NCI-H82 treated with DMSO at 0.1 percent for 48 hours (cell line): ENCODE measurements around the gene FGFRL1.
"Not testable (repeated sequence)": the region's sequence is repeated elsewhere in the genome, so short reads cannot be mapped to it uniquely, and the experiment has no call there.

Experiments used
- DNase-seq: peaks from one replicate; lab custom pipeline; 2025; ENCODE audit not compliant: unreplicated experiment; lab: John Stamatoyannopoulos, UW

Gene FGFRL1

DNA sequence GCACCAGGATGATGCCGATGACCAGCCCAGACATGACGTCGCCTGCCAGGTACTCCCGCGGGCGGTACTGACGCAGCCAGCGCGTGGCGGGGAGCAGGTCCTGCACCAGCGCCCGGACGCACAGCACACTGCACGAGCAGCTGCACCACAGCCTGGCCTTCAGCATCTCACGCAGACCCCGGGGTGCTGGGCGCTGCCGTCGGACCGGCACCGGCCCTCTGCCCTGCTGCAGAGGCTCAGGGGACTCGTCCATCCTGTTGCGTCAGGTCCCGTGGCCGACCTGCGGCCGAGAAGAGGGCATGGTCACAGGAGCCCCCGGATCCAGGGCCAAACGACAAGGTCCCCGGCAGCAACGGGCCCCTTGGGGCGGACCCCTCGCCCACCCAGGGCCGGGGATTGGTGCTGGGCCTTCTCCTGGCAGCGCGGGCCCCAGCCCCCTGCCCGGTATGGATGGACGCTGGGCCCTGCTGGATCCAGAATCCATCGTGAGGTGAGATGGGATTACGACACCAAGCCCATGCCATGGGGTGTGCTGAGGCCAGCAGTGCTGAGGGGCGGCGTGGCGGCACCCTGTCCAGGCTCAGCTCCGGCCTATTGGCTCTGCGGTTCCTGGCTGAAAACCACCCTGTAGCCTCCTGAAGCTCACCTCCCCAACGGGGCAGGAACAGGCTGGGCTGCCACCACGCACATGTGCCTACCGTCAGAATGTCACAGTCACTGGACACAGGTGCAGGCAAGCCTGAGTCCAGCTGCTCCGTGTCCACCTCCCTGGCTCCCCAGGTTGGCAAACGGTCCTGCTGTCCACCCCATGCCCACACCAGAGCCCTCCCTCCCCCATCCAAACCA is 19.8 kb upstream of the FGFRL1 start:
- DNase-seq: no peak

DNA sequence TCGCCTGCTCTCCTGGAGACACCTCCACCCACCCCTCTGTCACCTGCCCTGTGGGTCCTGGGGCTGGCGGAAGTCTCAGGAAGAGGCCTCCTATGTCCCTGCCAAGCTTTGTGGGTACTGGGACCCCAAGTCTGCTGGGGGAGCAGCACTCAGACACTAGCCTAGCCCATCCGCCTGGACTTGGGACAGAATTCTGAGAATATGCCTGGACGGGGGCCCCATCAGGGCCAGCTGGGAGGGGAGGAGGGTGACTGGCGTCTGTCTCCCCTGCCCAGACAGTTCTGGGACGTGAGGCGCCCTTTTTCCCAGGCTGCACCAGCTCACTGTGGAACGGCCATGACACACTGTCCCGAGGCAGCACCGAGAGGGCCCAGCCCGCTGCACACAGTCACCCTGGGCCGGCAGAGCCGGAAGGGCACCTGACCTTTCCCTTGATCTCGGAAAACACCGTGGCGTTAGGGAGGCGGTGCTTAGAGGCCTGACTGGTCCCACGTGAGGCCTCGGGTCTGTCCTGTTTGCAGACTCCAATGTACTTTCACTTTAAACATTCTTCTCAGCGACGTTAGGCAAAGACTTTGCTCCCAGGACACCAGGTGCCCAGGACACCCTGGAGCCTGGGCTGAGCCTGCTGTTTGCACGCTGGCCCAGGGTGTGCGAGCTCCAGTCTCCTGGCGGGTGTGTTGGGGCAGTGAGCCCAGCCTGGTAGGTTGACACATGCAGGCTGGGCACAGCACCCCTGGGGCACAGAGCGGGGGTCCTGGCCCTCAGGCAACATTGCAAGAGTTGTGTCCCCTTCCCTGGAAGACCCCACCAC is 18.9 kb upstream of the FGFRL1 start:
- DNase-seq: no peak

DNA sequence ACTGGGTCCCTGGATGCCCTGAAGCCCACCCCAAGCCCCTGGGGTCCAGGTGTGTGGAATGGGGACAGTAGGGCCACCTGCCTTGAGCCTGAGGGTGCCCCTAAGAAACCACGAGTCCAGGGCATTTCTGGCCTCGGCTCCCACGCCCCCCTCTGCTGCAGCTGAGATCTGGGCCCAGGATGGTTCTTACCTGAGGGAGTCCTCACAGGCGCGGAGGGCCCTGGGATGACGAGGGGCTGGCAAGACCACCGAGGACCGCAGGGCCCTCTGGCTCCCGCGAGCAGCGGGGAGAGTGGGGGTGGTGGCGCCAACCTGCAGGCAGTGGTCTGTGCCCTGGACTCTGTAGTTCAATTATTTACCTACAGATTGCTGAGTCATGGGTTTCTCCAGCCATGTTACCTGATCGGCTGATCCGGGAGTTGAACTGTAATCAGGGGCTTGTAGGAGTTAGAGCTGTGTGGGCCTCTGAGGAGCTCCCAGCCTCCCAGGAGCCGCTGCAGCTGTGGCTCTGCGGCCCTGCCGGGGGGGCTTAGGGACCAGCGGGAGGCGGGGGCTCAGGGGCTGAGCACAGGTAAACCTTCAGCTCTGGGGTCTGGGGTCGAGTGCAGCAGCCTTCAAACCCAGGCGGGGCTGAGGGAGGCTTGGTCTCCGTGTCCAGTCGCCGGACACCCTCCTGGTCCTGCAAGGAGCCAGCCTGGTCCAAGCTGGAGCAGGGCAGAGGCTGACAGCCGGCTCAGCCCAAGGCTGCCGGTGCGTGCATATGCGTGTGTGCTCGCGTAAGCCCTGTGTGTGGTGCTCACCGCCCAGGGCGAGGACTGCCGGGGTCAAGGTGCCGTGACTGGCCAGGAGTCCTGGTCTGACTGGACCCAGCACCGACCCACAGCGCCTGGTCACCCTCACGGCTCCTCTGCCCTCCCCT is 18.1 kb upstream of the FGFRL1 start, which contains the start of gene SLC26A1:
Gene SLC26A1, minus strand, starts transcription at position 294 of the 919 bp plus-strand sequence. CDS start 1,701 bp downstream, outside the sequence.
- no peak for DNase-seq

DNA sequence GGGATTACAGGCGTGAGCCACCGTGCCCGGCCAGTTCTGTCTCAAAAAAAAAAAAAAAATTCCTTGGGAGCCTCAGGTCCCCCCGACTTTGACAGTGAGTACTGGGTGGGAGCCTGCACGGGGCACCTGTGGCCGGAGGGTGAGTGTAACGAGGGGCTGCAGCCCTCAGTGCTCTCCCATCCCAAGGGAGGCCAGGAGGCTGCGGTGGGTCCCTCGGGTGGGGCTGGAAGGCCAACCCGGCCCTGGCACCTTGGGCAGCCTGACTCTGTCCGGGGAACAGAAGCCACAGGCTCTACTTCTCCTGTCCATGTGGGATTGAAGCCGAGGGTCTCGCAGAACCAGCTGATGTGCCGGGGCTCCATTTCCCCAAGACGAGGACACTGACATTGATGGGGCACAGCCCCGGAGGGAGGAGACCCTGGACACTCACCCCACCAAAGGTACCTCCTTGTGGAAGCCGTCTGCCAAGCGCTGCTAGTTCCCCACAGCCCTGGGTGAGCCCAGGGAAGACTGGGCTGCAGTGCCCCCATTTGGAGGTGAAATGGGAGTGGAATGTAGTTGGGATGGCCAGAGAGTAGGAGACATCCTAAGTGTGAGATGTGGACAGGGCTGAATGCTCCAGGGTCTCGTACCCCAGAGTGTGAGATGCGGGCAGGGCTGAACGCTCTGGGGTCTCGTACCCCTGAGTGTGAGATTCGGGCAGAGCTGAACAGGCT is 16.0 kb upstream of the FGFRL1 start:
- DNase-seq: no peak

DNA sequence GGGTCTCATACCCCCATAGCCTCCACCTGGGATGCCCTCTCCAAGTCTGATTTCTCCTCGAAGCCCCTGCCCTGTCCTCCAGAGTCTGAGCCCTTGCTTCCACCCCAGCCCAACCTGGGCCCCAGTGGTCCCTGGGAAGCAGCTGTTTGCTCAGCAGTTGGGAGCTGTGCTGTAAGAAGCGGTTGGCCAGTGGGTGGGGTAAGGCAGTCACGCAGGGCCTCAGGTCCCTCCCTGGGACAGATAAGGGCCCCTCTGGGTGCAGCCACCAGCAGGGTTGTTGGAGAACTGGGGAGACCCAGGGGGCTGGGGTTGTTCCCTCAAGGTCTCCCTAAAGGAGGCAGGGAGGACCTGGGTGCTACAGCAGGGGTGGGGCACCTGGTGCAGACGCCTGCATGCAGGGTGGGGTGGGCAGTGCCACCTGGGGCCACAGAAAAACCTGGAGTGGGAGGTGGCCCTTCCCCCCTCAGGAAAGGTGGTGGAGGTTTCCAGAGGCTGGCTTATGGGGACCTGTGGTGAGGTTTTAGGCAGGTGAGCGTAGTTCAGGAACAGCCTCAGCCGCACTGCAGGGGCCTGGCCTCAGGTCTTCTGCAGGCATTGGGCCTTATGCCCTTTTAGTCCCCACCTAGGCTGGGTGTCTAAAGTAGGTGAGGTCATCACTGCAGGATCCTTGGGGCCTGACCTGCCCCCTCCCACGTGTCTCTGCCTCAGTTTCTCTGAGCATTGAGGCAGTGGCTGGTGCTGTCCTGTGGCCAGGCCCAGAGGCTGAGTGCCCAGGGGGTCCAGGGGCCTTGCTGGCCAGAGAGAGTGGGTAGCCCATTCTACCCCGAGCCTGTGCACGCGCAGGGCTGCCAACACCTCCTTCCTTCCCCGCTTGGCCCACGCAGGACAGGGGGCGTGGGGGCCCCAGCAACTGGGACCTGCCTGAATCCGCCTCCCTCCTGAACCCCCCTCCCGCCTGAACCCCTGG is 15.1 kb upstream of the FGFRL1 start:
- no peak for DNase-seq

DNA sequence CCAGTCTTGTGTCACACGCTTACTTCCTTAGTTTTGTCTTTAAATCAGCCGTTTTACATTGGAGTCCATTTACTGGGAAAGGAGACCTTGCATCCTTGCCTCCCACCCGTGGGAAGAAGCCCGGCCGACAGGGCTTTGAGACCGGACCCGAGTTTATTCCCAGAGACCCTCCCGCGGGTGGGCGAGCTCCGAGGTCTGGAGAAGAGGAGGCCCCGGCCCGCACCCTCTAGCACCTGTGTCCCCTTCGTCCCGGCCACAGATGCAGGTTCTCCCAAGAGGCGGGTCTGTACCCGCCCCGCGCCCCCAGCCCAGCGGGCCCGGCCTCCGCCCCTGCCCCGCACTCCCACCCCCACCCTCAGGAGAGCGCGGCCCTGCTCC is 14.4 kb upstream of the FGFRL1 start:
- no peak for DNase-seq

DNA sequence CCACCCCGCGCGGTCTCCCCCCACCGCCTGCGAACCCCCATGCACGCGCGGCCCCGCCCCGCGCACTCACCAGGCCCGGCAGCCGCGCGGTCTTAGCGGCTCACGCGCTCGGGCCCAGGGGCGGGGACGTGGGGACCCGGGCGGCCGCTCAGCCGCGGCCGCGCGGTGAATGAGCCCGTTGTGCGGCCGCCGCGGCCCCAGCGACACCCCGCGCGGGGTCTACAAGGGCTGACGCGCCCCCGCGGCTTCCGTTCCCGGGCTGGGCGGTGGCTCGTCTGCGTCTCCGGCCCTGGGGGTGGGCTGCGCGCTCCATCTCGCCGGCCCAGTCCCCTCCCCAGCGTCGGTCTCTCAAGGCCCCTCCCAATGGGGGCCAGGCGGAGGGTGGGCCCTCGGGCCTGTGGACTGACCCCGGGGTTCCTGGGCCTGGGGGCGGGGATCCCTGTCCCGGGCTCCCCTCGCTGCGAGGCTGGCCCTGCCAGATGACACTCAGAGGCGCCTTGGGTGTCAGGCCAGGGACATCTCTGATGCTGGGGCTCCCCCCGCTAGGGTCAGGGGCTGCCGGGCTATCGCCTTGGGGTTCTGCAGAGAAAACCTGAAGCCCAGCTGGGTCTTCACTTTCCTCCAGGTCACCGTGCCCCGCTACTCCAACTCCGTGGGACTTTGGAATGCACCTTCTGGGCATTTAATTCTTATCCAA is 13.9 kb upstream of the FGFRL1 start:
- no peak for DNase-seq

DNA sequence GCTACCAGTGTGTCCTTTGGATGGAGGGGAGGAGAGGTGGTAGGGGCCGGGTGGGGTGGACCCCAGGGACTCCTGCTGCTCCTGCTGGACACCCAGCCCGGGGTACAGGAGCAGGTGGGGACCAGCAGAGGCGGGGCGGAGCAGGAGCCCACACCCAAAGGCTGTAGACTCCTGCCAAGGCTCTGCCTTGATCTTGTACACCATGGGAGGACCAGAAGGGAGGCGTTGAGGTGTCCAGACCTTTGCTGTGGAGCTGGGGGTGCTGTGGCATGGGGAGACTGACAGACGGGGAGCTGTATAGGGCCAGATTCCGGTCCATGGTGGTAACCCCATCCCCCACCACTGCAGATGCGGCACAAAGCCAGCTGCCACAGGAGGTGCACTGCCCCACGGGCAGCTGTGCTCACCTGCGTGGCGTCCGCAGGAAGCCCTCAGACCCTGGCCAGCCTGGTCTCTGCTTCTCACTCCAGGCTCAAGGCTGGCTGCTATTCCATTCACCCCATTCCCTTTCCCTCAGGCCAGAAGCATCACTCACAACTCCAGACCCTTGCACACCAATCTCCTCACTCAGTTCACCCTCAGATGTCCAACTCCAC is 13.2 kb upstream of the FGFRL1 start:
- no peak for DNase-seq

DNA sequence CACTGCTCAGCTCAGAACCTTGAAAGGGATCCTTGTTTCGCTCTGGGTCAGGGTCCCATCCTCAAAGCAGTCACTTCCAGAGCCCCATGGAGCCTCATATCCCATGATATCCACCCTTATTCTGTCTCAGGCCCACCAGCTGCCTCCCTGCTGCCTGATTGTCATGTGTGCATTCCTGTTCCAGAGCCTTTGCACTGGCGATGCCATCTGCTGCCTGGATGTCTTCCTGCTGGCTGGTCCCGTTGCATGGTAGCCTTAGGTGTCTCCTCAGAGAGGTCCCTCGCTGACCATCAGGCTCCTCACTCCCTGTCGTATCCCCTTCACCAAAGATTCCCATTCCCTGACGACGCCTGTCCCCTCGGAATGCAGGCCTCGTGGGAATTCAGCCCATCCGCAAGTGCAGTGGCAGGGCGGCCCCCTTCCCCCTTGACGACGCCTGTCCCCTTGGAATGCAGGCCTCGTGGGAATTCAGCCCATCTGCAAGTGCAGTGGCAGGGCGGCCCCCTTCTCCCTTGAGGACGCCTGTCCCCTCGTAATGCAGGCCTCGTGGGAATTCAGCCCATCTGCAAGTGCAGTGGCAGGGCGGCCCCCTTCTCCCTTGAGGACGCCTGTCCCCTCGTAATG is 12.1 kb upstream of the FGFRL1 start:
- not testable (repeated sequence) for DNase-seq

DNA sequence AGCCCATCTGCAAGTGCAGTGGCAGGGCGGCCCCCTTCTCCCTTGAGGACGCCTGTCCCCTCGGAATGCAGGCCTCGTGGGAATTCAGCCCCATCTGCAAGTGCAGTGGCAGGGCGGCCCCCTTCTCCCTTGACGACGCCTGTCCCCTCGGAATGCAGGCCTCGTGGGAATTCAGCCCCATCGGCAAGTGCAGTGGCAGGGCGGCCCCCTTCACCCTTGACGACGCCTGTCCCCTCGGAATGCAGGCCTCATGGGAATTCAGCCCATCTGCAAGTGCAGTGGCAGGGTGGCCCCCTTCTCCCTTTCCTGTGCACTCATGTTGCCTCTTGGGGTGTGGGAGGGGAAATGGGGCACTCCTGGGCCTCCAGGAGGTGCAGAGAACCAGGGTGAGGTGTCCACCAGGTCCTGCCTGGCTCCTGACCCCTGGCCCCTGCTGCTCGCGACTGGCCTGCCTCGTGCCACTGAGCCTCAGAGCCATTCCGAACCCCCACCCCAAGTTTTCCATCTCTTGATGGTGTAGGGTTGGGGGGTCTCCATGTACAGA is 11.5 kb upstream of the FGFRL1 start:
- no peak for DNase-seq

DNA sequence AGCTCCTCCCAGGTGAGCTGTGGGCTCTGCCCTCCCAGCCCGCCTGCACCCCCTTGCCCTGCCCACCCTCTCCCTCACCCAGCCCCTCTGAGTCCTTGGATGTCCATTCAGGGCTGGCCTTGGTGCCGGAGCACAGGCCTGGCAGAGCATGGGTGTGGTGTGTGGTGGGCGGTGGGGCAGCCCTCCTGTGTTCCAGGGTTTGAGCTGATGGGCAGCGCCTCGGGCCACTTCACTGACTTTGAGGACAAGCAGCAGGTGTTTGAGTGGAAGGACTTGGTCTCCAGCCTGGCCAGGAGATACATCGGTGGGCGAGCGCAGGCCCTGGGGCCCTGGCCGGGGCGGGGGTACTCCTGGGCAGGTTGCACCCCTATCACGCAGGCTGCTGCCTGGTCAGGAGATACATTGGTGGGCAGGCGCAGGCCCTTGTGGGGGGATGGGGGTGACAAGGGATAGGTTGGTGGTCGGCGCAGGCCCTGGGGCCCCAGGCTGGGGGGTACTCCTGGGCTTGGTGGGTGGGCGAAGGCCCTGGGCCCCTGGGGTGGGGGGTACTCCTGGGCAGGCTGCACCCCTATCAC is 10.7 kb upstream of the FGFRL1 start:
- DNase-seq: no peak

DNA sequence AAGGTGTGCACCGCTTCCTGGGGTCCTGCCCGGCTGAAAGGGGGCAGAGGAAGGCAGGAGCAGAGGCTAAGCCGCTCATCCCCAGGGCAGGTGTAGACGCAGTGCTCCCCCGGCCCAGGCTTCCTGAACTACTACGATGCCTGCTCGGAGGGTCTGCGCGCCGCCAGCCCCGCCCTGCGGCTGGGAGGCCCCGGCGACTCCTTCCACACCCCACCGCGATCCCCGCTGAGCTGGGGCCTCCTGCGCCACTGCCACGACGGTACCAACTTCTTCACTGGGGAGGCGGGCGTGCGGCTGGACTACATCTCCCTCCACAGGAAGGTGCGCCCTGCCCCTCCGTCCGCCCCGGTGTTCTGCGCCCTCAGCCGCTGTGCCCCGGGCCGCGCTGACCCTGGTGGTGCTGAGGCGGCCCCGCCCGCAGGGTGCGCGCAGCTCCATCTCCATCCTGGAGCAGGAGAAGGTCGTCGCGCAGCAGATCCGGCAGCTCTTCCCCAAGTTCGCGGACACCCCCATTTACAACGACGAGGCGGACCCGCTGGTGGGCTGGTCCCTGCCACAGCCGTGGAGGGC is 9.8 kb upstream of the FGFRL1 start:
- DNase-seq: no peak

DNA sequence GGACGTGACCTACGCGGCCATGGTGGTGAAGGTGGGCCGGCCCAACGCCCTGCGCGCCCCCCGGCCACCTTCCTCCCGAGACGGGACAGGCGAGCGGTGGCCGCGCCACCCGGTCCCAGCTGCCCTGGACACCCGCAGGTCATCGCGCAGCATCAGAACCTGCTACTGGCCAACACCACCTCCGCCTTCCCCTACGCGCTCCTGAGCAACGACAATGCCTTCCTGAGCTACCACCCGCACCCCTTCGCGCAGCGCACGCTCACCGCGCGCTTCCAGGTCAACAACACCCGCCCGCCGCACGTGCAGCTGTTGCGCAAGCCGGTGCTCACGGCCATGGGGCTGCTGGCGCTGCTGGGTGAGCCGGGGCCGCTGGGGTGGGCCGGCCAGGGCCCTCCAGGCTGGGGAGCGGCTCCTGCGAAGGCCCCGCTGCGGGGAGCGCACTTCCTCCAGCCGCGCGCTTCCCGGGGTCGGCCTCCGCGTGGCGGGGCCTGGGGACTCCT is 9.2 kb upstream of the FGFRL1 start:
- no peak for DNase-seq

DNA sequence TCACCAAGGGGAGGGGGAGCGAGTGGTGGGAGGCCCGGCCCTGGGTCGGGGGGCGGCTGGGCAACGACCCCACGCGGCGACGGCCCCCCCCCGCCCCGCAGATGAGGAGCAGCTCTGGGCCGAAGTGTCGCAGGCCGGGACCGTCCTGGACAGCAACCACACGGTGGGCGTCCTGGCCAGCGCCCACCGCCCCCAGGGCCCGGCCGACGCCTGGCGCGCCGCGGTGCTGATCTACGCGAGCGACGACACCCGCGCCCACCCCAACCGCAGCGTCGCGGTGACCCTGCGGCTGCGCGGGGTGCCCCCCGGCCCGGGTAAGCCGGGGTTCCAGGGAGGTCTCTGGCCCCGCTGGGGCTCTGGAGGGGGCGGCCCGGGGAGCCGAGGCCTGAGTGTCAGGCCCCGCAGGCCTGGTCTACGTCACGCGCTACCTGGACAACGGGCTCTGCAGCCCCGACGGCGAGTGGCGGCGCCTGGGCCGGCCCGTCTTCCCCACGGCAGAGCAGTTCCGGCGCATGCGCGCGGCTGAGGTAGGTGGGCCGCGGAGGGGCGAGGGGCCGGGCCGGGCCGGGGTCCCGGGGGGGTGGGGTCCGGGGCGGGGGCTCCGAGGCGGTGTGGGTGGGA is 8.7 kb upstream of the FGFRL1 start:
- DNase-seq: no peak

DNA sequence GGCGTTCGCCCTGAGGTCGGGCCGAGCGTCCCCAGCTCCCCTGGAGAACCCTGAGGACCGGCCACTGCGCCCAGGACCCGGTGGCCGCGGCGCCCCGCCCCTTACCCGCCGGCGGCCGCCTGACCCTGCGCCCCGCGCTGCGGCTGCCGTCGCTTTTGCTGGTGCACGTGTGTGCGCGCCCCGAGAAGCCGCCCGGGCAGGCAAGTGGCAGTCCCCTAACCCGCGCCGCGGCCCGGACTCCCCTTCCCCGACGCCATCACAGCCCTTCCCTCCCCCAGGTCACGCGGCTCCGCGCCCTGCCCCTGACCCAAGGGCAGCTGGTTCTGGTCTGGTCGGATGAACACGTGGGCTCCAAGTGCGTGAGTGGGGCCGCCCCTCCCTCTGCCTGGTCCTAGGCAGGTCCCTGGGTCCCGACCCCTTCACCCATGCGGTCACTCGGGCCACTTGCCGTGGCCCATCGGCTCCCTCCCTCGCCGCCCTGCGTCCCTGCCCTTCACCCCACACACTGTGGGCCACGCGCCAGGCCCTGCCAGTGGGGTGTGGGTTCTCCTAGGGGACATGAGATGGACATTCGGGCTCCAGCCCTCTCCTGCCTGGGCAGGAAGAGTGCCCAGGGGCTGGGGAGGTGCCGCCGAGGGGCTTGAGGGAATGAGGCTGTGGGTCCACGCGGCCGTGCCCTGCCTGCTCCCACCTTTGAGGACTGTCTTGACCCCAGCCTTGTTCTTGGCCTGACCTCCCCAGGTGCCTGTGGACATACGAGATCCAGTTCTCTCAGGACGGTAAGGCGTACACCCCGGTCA is 8.0 kb upstream of the FGFRL1 start:
- DNase-seq: no peak

DNA sequence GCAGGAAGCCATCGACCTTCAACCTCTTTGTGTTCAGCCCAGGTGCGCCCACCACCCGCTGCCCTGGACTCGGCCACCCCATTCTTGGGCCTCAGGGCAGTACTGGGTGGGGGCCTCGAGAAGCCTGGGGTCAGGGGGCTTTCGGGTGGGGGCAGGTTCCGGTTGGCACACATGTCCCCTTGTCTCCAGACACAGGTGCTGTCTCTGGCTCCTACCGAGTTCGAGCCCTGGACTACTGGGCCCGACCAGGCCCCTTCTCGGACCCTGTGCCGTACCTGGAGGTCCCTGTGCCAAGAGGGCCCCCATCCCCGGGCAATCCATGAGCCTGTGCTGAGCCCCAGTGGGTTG is 7.4 kb upstream of the FGFRL1 start:
- DNase-seq: no peak
